ENCODE data around the gene NPFFR1. TPM values are rescaled to one million over a fixed set of nuclear protein-coding genes. Genes with fewer than 3 reads are reported as not detected.

NPFFR1 gene
- total RNA-seq, result not detected in 2 replicates

GRCh38 chr10:70283445-70284399, at the start of gene NPFFR1:
Gene NPFFR1, minus strand, starts transcription at chr10:70284004. Its CDS starts 328 bp downstream, at chr10:70283676.

GRCh38 chr10:70233109-70233938, 50.5 kb downstream of the NPFFR1 start, which contains the start of gene PPA1:
Gene PPA1, minus strand, starts transcription at chr10:70233429. Its CDS starts 102 bp downstream, at chr10:70233327.

Other genes starting within 250 kb of the NPFFR1 start
- 11.1 and 13.6 TPM in 2 replicates for gene MACROH2A2, start 231.2 kb downstream of the NPFFR1 start, total RNA-seq
- gene AIFM2, start 151.2 kb downstream of the NPFFR1 start, total RNA-seq, result 6.8 and 9.7 TPM in 2 replicates
- 16.2 and 17.1 TPM in 2 replicates for gene TYSND1, start 137.3 kb downstream of the NPFFR1 start, total RNA-seq
- gene SAR1A, start 113.5 kb downstream of the NPFFR1 start, total RNA-seq, result 155 and 181 TPM in 2 replicates
- 129 and 155 TPM in 2 replicates for gene PPA1, start 50.6 kb downstream of the NPFFR1 start, total RNA-seq
- 4.1 and 4.9 TPM in 2 replicates for gene LRRC20, start 98.6 kb upstream of the NPFFR1 start, total RNA-seq
- 58.3 and 62.3 TPM in 2 replicates for gene EIF4EBP2, start 120.1 kb upstream of the NPFFR1 start, total RNA-seq
- gene NODAL, start 157.7 kb upstream of the NPFFR1 start, total RNA-seq, result not detected in 2 replicates
- 2.8 and 2.9 TPM in 2 replicates for gene PALD1, start 194.8 kb upstream of the NPFFR1 start, total RNA-seq